GM23248 (cell line): ENCODE data around the gene EXTL1.

Source experiments
- EZH2 ChIP-seq: fragments of 200-600 bp; sonication (generic); IDR thresholded peaks from 2 replicates; pipeline ENCODE4 v1.6.1; 2018; ENCODE audit warnings: antibody characterized with exemption, mild to moderate bottlenecking; ENCODE audit not compliant: insufficient read depth, poor library complexity, severe bottlenecking
- EZH2phosphoT487 ChIP-seq: fragments of 200-600 bp; sonication (generic); IDR thresholded peaks from 2 replicates; pipeline ENCODE4 v1.6.1; 2018; ENCODE audit warnings: antibody characterized with exemption, moderate library complexity, mild to moderate bottlenecking, low read depth; ENCODE audit not compliant: insufficient read depth

GRCh38 chr1:26038477-26038876 is 16.9 kb downstream of the EXTL1 start:
- TF ChIP-seq EZH2 = no peak
- TF ChIP-seq EZH2phosphoT487 = no peak
